H9 (cell line): ENCODE measurements around the gene PARD3. TPM values are rescaled to one million over a fixed set of nuclear protein-coding genes. Genes with fewer than 3 reads are reported as not detected.

Source experiments
- DNase-seq: peaks from one replicate; pipeline ENCODE4 v3.0.0-alpha.2; 2017
- H2AFZ ChIP-seq: one replicate; pipeline ENCODE4 v1.6.1; 2013; ENCODE audit warnings: mild to moderate bottlenecking, low read length, control low read depth, moderate library complexity
- H2AK5ac ChIP-seq: 2 replicates; pipeline ENCODE4 v1.6.1; 2013; ENCODE audit warnings: low read length, control low read depth, mixed read lengths; ENCODE audit not compliant: insufficient read length
- H2BK120ac ChIP-seq: one replicate; pipeline ENCODE4 v1.6.1; 2013; ENCODE audit warnings: low read depth, mild to moderate bottlenecking, low read length, control low read depth, inconsistent platforms; ENCODE audit not compliant: poor library complexity, severe bottlenecking
- H2BK12ac ChIP-seq: 2 replicates; pipeline ENCODE4 v1.6.1; 2013; ENCODE audit warnings: low read length, control low read depth, mixed read lengths, low read depth; ENCODE audit not compliant: insufficient read length
- H2BK15ac ChIP-seq: 2 replicates; pipeline ENCODE4 v1.6.1; 2013; ENCODE audit warnings: low read depth, low read length, control low read depth
- H2BK20ac ChIP-seq: one replicate; pipeline ENCODE4 v1.6.1; 2013; ENCODE audit warnings: low read depth, mild to moderate bottlenecking, low read length, control low read depth, inconsistent platforms; ENCODE audit not compliant: poor library complexity, severe bottlenecking
- H2BK5ac ChIP-seq: 2 replicates; pipeline ENCODE4 v1.6.1; 2013; ENCODE audit warnings: low read length, control low read depth, mixed read lengths; ENCODE audit not compliant: insufficient read length
- H3K14ac ChIP-seq: 2 replicates; pipeline ENCODE4 v1.6.1; 2013; ENCODE audit warnings: low read length, control low read depth; ENCODE audit not compliant: insufficient read depth
- H3K18ac ChIP-seq: 2 replicates; pipeline ENCODE4 v1.6.1; 2013; ENCODE audit warnings: low read depth, mild to moderate bottlenecking, mixed read lengths, low read length, control low read depth; ENCODE audit not compliant: insufficient read length
- H3K23ac ChIP-seq: 2 replicates; pipeline ENCODE4 v1.6.1; 2013; ENCODE audit warnings: low read length, control low read depth, mixed read lengths, low read depth; ENCODE audit not compliant: insufficient read length
- H3K23me2 ChIP-seq: 2 replicates; pipeline ENCODE4 v1.6.1; 2013; ENCODE audit warnings: low read depth, mild to moderate bottlenecking, mixed read lengths, low read length, control low read depth; ENCODE audit not compliant: insufficient read length, poor library complexity, severe bottlenecking
- H3K27ac ChIP-seq: 2 replicates; pipeline ENCODE4 v1.5.1; 2013; ENCODE audit warnings: low read length, control low read depth, mixed read lengths, low read depth; ENCODE audit not compliant: insufficient read length
- H3K27me3 ChIP-seq: 2 replicates; pipeline ENCODE4 v1.6.1; 2013; ENCODE audit warnings: low read length, control low read depth, inconsistent platforms; ENCODE audit not compliant: insufficient read depth
- H3K4ac ChIP-seq: 2 replicates; pipeline ENCODE4 v1.6.1; 2013; ENCODE audit warnings: low read depth, mild to moderate bottlenecking, control low read depth, inconsistent platforms, low read length, moderate library complexity
- H3K4me1 ChIP-seq: 2 replicates; pipeline ENCODE4 v1.6.1; 2013; ENCODE audit warnings: low read length, control low read depth, inconsistent platforms; ENCODE audit not compliant: insufficient read depth
- H3K4me2 ChIP-seq: 2 replicates; pipeline ENCODE4 v1.6.1; 2013; ENCODE audit warnings: low read length, control low read depth, mixed read lengths; ENCODE audit not compliant: insufficient read length, insufficient read depth
- H3K56ac ChIP-seq: 2 replicates; pipeline ENCODE4 v1.6.1; 2013; ENCODE audit warnings: low read depth, mild to moderate bottlenecking, mixed read lengths, low read length, control low read depth; ENCODE audit not compliant: insufficient read length
- H3K79me1 ChIP-seq: 2 replicates; pipeline ENCODE4 v1.6.1; 2013; ENCODE audit warnings: low read depth, mild to moderate bottlenecking, moderate library complexity, low read length, control low read depth, inconsistent platforms; ENCODE audit not compliant: insufficient read depth, poor library complexity, severe bottlenecking
- H3K79me2 ChIP-seq: 2 replicates; pipeline ENCODE4 v1.6.1; 2013; ENCODE audit warnings: low read length, control low read depth, inconsistent platforms; ENCODE audit not compliant: insufficient read depth
- H3K9ac ChIP-seq: 2 replicates; pipeline ENCODE4 v1.6.1; 2013; ENCODE audit warnings: low read length, control low read depth, mixed read lengths; ENCODE audit not compliant: insufficient read length; ENCODE audit errors: extremely low read depth
- H3K9me3 ChIP-seq: one replicate; pipeline ENCODE4 v1.6.1; 2013; ENCODE audit warnings: low read depth, low read length, inconsistent platforms; ENCODE audit not compliant: control insufficient read depth
- H3T11ph ChIP-seq: one replicate; pipeline ENCODE4 v1.6.1; 2013; ENCODE audit warnings: mild to moderate bottlenecking, low read length, control low read depth, inconsistent platforms
- H4K20me1 ChIP-seq: one replicate; pipeline ENCODE4 v1.6.1; 2013; ENCODE audit not compliant: control insufficient read depth, insufficient read length, insufficient read depth
- H4K5ac ChIP-seq: 2 replicates; pipeline ENCODE4 v1.6.1; 2013; ENCODE audit warnings: low read depth, mild to moderate bottlenecking, mixed read lengths, low read length, control low read depth; ENCODE audit not compliant: insufficient read length
- H4K8ac ChIP-seq: replicated peaks from 2 replicates; pipeline ENCODE4 v1.6.1; 2013; ENCODE audit warnings: low read length, control low read depth, mixed read lengths, low read depth; ENCODE audit not compliant: insufficient read length
- H4K91ac ChIP-seq: 2 replicates; pipeline ENCODE4 v1.6.1; 2013; ENCODE audit warnings: low read depth, mild to moderate bottlenecking, moderate library complexity, mixed read lengths, low read length, control low read depth; ENCODE audit not compliant: insufficient read length
- H3K27ac Mint-ChIP-seq, 3 experiments: 2 replicates in 2 of 3; 3 replicates in 1 of 3; pipeline ENCODE4 v1.8.0; 2020 to 2021; ENCODE audit warnings: mixed read lengths in 3 of 3, mild to moderate bottlenecking in 1 of 3, moderate library complexity in 1 of 3
- H3K27me3 Mint-ChIP-seq: 2 replicates; pipeline ENCODE4 v1.8.0; 2021; ENCODE audit warnings: low read depth, mild to moderate bottlenecking, moderate library complexity, mixed read lengths
- H3K36me3 Mint-ChIP-seq, 3 experiments: 2 replicates in 2 of 3; 3 replicates in 1 of 3; pipeline ENCODE4 v1.8.0; 2020 to 2021; ENCODE audit warnings: low read depth in 3 of 3, mixed read lengths in 3 of 3; ENCODE audit not compliant: insufficient read depth in 1 of 3
- H3K4me1 Mint-ChIP-seq, 2 experiments: 2 replicates each; pipeline ENCODE4 v1.8.0; 2020; ENCODE audit warnings: mixed read lengths in 2 of 2
- H3K4me3 Mint-ChIP-seq, 2 experiments: 2 replicates in 1 of 2; 3 replicates in 1 of 2; pipeline ENCODE4 v1.8.0; 2020 to 2021; ENCODE audit warnings: mild to moderate bottlenecking in 2 of 2, mixed read lengths in 2 of 2, moderate library complexity in 1 of 2
- H3K9me3 Mint-ChIP-seq, 2 experiments: 2 replicates in 1 of 2; 3 replicates in 1 of 2; pipeline ENCODE4 v1.8.0; 2020; ENCODE audit warnings: mild to moderate bottlenecking in 2 of 2, mixed read lengths in 2 of 2, moderate library complexity in 1 of 2
- WGBS: extraction: QIAGEN DNeasy Blood & Tissue Kit; methylation state at CpG from one replicate; pipeline ENCODE4 v1.1.7; 2013; ENCODE audit warnings: missing lambda C conversion rate, low lambda C conversion rate, mixed read lengths; ENCODE audit not compliant: insufficient read length; ENCODE audit errors: extremely low coverage; 5-methylcytosine and 5-hydroxymethylcytosine counted together
- total RNA-seq: library from RNA; stranded (reverse); gene quantifications from 2 replicates; pipeline ENCODE4 v1.2.1, GENCODE V29; 2021
- TF ChIP-seq, protein P1 (sequence below): fragments of 200-600 bp; sonication (generic); conservative IDR thresholded peaks from 3 replicates; pipeline ENCODE4 v1.8.0; 2021; ENCODE audit warnings: antibody characterized with exemption, mild to moderate bottlenecking

PARD3 gene
- total RNA-seq, 1 experiment from 2014 or later = 44.7 TPM

DNA sequence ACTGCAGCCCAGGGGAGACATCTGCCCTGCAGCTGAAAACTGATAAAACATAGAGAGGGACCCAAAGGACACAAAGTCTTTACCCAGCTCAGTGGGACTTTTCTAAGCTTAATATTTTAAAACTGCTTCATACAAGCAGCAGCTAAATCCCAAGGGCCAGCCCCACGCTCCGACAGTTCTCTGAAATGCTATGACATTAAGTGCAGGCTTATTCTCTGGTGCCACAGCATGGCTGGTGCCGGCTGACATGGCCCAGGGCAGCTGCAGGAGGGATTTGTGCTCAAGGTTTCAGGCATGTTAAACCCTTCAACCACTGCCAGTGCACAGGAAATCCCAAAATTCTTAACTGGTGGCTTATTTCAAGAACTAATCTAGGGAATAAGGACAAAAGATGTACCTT lies 170.9 kb downstream of the PARD3 start:
- H3K4me2 ChIP-seq = no peak overlapping the region

More for the DNA sequence above, 170.9 kb downstream of the PARD3 start:
- Histone ChIP-seq H3K4me1 (peaks cover 7% of the 10 kb centered on the region; the same call in 1 of the 2 replicates), H3K18ac (no peak overlapping the region), H3K9ac (no peak overlapping the region), H3K23me2 (no peaks in the 10 kb centered on the region), H2BK15ac (no peak overlapping the region), H4K5ac (no peak overlapping the region), H3K4ac (no peak overlapping the region), H4K20me1 (no peaks in the 10 kb centered on the region), H3K56ac (no peak overlapping the region), H4K8ac (no peak overlapping the region), H3T11ph (no peak overlapping the region), H3K23ac (no peak overlapping the region), H2AFZ (no peak overlapping the region), H2BK120ac (no peak overlapping the region), H3K27ac (no peak overlapping the region), H3K79me1 (no peaks in the 10 kb centered on the region), H4K91ac (no peak overlapping the region), H2BK20ac (no peak overlapping the region), H3K27me3 (no peaks in the 10 kb centered on the region), H3K79me2 (no peaks in the 10 kb centered on the region; the same call in 1 of the 2 replicates), H3K9me3 (no peaks in the 10 kb centered on the region), H2AK5ac (no peak overlapping the region), H2BK5ac (no peak overlapping the region), H2BK12ac (no peak overlapping the region), H3K14ac (no peak overlapping the region)
- no peaks in the 10 kb centered on the region for H3K9me3 Mint-ChIP-seq
- H3K27ac Mint-ChIP-seq = peak overlapping the region in 1 of 3 experiments; percentile 23; a peak in 1 of 7 replicates
- no peak overlapping the region for H3K4me3 Mint-ChIP-seq
- TF ChIP-seq, protein P1, sequence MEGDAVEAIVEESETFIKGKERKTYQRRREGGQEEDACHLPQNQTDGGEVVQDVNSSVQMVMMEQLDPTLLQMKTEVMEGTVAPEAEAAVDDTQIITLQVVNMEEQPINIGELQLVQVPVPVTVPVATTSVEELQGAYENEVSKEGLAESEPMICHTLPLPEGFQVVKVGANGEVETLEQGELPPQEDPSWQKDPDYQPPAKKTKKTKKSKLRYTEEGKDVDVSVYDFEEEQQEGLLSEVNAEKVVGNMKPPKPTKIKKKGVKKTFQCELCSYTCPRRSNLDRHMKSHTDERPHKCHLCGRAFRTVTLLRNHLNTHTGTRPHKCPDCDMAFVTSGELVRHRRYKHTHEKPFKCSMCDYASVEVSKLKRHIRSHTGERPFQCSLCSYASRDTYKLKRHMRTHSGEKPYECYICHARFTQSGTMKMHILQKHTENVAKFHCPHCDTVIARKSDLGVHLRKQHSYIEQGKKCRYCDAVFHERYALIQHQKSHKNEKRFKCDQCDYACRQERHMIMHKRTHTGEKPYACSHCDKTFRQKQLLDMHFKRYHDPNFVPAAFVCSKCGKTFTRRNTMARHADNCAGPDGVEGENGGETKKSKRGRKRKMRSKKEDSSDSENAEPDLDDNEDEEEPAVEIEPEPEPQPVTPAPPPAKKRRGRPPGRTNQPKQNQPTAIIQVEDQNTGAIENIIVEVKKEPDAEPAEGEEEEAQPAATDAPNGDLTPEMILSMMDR = no peak
- no peaks in the 10 kb centered on the region; the same call in 1 of the 2 replicates for H3K27me3 Mint-ChIP-seq
- no peaks in the 10 kb centered on the region for H3K36me3 Mint-ChIP-seq
- DNase-seq = no peak
- WGBS = no CpG with 5 or more reads among the region's 3 CpGs
- peaks cover 26 to 28% of the 10 kb centered on the region in 2 experiments for H3K4me1 Mint-ChIP-seq
